NCI-H146 (cell line): ENCODE results near the gene EFS.
A peak's percentile ranks its signal among the peaks of the same experiment; 100 is the strongest.
"Not testable (repeated sequence)": the region's sequence is repeated elsewhere in the genome, so short reads cannot be mapped to it uniquely, and the experiment has no call there.

ENCODE experiments used
- DNase-seq: peaks from one replicate; lab custom pipeline; 2025; lab: John Stamatoyannopoulos, UW

EFS gene

GRCh38 chr14:23365036-23365731 lies at the start of gene EFS:
TSS of gene EFS (minus strand) at chr14:23365172. CDS start at chr14:23365025, 147 bp downstream.
- DNase-seq: no peak

- DNase-seq: no peak
These were observed 49.3 kb upstream of the EFS start for GRCh38 chr14:23414254-23414653.

GRCh38 chr14:23413681-23414080 lies 48.7 kb upstream of the EFS start:
- DNase-seq: no peak

GRCh38 chr14:23411563-23412525 lies 46.9 kb upstream of the EFS start:
- no peak for DNase-seq

- DNase-seq: no peak
These were observed 45.1 kb upstream of the EFS start for GRCh38 chr14:23409966-23410635.

GRCh38 chr14:23409475-23409874 lies 44.5 kb upstream of the EFS start:
- no peak for DNase-seq

GRCh38 chr14:23408307-23408630 lies 43.3 kb upstream of the EFS start:
- DNase-seq: no peak

- no peak for DNase-seq
These were observed 42.7 kb upstream of the EFS start, which contains the start of gene MYH6 for GRCh38 chr14:23407516-23408306. TSS of gene MYH6 (minus strand) at chr14:23408273. CDS start at chr14:23407223, 1,050 bp downstream.

GRCh38 chr14:23406725-23407355 lies 41.9 kb upstream of the EFS start:
- no peak for DNase-seq

- DNase-seq: no peak
These were observed 41.3 kb upstream of the EFS start for GRCh38 chr14:23406244-23406643.

GRCh38 chr14:23405516-23406025 lies 40.6 kb upstream of the EFS start:
- DNase-seq: no peak

GRCh38 chr14:23405096-23405495 lies 40.1 kb upstream of the EFS start:
- DNase-seq: no peak

GRCh38 chr14:23404331-23404900 lies 39.4 kb upstream of the EFS start:
- DNase-seq: no peak

- no peak for DNase-seq
These were observed 38.9 kb upstream of the EFS start for GRCh38 chr14:23403908-23404307.

GRCh38 chr14:23403139-23403438 lies 38.1 kb upstream of the EFS start:
- no peak for DNase-seq

- peak; percentile 17 for DNase-seq
These were observed 37.5 kb upstream of the EFS start for GRCh38 chr14:23402296-23403138.

- DNase-seq: no peak
These were observed 36.3 kb upstream of the EFS start for GRCh38 chr14:23401291-23401690.

GRCh38 chr14:23400496-23401149 lies 35.7 kb upstream of the EFS start:
- DNase-seq: not testable (repeated sequence)

- DNase-seq: no peak
These were observed 34.6 kb upstream of the EFS start for GRCh38 chr14:23399591-23399990.
